Cardiac fibroblast (primary cell): ENCODE measurements around the gene SIRT4.

ENCODE experiments used
- DNase-seq, 2 donors: peaks; one replicate each; pipeline versions ENCODE4 v3.0.0 to v3.0.0-alpha.2; 2010; ENCODE audit warnings: low read depth in 2 of 2
- H3K4me3 ChIP-seq, 2 donors: replicated peaks in 1 of 2; 1 replicate in 1 of 2; 2 replicates in 1 of 2; pipeline ENCODE4 v1.5.1; 2011; ENCODE audit warnings: low read depth in 2 of 2, low read length in 2 of 2, mild to moderate bottlenecking in 2 of 2, moderate library complexity in 1 of 2
- CTCF ChIP-seq: IDR thresholded peaks from one replicate; pipeline ENCODE4 v1.5.1; 2011; ENCODE audit warnings: low read depth, mild to moderate bottlenecking, low read length, inconsistent platforms

Gene SIRT4

GRCh38 chr12:120356567-120357030, 54.5 kb downstream of the SIRT4 start:
- peak overlapping the region; percentile 5 to 19 for H3K4me3 ChIP-seq
- DNase-seq, result peak; percentile 87 to 89
- TF ChIP-seq CTCF, result peak; percentile 94

GRCh38 chr12:120357104-120357503, 55.0 kb downstream of the SIRT4 start:
- H3K4me3 ChIP-seq, result no peak overlapping the region
- no peak for DNase-seq

GRCh38 chr12:120358412-120359100, 56.4 kb downstream of the SIRT4 start:
- no peak for DNase-seq
- no peak overlapping the region for H3K4me3 ChIP-seq
- TF ChIP-seq CTCF, result no peak

More at GRCh38 chr12:120357104-120357503, 55.0 kb downstream of the SIRT4 start:
- TF ChIP-seq CTCF, result no peak

- no peak for TF ChIP-seq CTCF
- H3K4me3 ChIP-seq, result no peak overlapping the region
- no peak for DNase-seq
These were observed 57.0 kb downstream of the SIRT4 start for GRCh38 chr12:120359128-120359527.

- peak overlapping the region; percentile 22 to 32 for H3K4me3 ChIP-seq
- DNase-seq, result peak; percentile 74 to 83
- TF ChIP-seq CTCF, result no peak
These were observed 59.5 kb downstream of the SIRT4 start for GRCh38 chr12:120361506-120362208.
